ENCODE measurements around the gene DMKN.

- TF ChIP-seq POLR2A (IDR thresholded peaks at IDR 0.05), result no peak
- no peak for TF ChIP-seq CTCF (IDR thresholded peaks at IDR 0.05)
These were observed 50.9 kb downstream of the DMKN start for GRCh38 chr19:35462476-35462953.
